GM06990 (cell line): ENCODE measurements around the gene MAML1.
A peak's percentile ranks its signal among the peaks of the same experiment; 100 is the strongest.

Source experiments
- DNase-seq: peaks from one replicate; pipeline ENCODE4 v3.0.0-alpha.2; 2011; ENCODE audit not compliant: insufficient read length; ENCODE audit errors: extremely low read depth
- H3K27me3 ChIP-seq: replicated peaks from 2 replicates; pipeline ENCODE4 v1.6.0; 2011; ENCODE audit warnings: low read length; ENCODE audit not compliant: control insufficient read depth, insufficient read depth
- H3K36me3 ChIP-seq: 2 replicates; pipeline ENCODE4 v1.5.1; 2011; ENCODE audit warnings: low read length; ENCODE audit not compliant: control insufficient read depth, insufficient read depth
- H3K4me3 ChIP-seq: replicated peaks from 2 replicates; pipeline ENCODE4 v1.5.1; 2011; ENCODE audit warnings: low read depth, mild to moderate bottlenecking, control low read depth, low read length
- CTCF ChIP-seq: IDR thresholded peaks from 2 replicates; pipeline ENCODE4 v1.5.1; 2011; ENCODE audit warnings: low read length, control low read depth, mild to moderate bottlenecking, inconsistent platforms; ENCODE audit not compliant: insufficient read depth, poor library complexity, severe bottlenecking

The MAML1 gene

DNA sequence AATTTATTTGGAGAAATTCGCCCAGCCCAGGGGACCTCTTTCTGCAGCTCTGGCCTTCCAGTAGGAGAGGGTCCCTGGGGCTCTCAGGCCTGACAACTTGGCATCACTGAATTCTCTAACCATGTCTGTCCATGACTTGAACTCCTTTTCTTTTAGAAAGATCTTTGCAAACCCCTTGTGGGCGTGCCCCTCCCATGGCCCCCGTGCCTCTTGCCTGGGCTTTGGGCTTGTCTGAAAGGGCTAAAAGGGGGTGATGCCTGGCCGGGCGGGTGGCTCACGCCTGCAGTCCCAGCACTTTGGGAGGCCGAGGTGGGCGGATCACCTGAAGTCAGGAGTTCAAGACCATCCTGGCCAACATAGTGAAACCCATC, 84.8 kb downstream of the MAML1 start:
- H3K36me3 ChIP-seq, result no peaks in the 10 kb centered on the region; the same call in 1 of the 2 replicates
- no peaks in the 10 kb centered on the region for H3K27me3 ChIP-seq
- no peak overlapping the region for H3K4me3 ChIP-seq
- TF ChIP-seq CTCF, result no peak
- no peak for DNase-seq

DNA sequence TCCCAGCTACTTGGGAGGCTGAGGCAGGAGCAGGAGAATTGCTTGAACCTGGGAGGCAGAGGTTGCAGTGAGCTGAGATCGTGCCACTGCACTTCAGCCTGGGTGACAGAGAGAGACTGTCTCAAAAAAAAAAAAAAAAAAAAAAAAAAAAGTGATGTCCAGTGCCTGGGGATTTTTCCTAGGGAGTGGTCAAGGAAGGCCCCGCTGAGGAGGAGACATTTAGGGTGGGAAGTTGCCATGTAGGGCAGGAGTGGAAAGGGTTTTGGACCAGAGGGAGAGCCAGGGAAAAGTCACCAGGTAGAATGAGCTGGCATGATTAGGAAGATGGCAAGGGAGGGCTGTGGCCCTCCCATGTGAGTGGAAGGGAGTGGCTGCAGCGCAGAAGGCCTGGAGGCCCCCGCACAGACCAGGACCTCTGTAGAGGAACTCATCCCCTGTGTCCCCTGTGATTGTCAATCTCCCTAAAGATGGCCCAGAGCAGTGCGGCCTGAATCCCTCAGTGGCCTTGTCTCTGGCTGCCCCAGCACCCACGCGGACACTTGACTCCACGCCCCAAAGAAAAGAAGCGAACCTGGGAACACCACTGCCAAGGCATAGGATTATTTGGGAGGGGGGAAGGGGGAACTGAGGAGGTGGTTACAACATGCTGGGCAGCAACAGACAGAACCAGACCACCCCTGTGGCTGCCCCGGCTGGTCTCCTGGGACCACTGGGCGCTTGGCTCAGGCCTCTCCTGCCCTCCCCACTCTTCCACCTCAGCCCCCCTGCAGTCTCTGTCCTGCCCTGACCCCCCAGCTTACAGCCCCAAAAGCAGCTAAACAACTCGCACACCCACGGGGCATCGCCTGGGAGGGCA, 85.5 kb downstream of the MAML1 start:
- no peak for TF ChIP-seq CTCF
- Histone ChIP-seq H3K36me3 (no peaks in the 10 kb centered on the region; the same call in 1 of the 2 replicates), H3K27me3 (no peaks in the 10 kb centered on the region), H3K4me3 (peak overlapping the region; percentile 63)
- no peak for DNase-seq

DNA sequence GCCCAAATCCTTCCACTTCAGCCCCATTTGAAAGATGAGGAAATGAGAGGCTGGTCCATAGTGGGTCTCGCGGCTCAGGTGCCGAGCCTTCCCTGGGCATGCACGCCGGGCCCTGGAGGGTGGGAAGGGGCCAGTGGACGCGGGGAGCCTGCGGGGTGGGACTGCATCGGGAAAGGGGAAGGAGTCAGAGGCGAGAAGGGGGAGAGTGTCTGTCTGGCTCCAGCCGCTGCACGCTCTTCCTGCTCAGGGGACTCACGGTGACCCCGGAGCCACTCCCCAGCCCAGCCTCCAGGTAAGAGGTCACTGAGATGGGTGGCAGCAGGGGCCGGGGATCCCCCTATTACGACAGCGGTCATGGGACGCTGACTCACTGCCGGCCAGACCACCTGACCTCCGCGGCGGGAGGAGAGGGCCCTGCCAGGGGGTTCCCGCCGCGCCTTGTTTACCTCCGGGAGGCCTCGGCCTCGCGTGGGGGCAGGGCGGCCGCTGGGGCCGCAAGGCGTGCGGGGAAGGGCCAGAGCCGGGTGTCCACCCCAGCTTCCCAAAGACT, 86.2 kb downstream of the MAML1 start:
- DNase-seq, result peak; percentile 90
- H3K27me3 ChIP-seq, result no peaks in the 10 kb centered on the region
- peaks cover 3% of the 10 kb centered on the region for H3K36me3 ChIP-seq
- peak overlapping the region; percentile 63 for H3K4me3 ChIP-seq
- TF ChIP-seq CTCF, result no peak

- no peak for TF ChIP-seq CTCF
- peak; percentile 81 for DNase-seq
- Histone ChIP-seq H3K4me3 (no peak overlapping the region), H3K36me3 (peaks cover 7% of the 10 kb centered on the region), H3K27me3 (no peaks in the 10 kb centered on the region)
Measured at GRCh38 chr5:179819296-179820126, 86.9 kb downstream of the MAML1 start.

DNA sequence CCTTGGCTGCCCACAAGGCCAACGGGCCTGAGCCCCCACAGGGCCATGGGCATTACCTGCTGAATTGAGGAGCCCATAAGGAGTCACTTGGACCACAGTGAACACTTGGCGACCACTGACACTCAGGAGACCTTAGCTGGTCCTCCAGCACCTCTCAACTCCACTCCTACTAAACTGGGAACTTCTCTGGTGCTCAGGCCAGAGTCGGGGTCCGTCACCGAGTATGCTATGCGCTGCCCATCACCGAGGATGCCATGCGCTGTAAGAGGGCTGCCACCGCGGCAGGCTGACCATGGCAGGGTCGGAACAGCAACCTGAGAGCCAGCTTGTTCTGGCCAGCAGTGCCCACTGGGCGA, 87.5 kb downstream of the MAML1 start:
- Histone ChIP-seq H3K36me3 (peaks cover 11% of the 10 kb centered on the region), H3K27me3 (no peaks in the 10 kb centered on the region), H3K4me3 (peak overlapping the region; percentile 82)
- DNase-seq, result peak; percentile 57
- no peak for TF ChIP-seq CTCF
